HepG2 (cell line): Measurements from ENCODE around the gene PIAS1. TPM values are rescaled to one million over a fixed set of nuclear protein-coding genes. Genes with fewer than 3 reads are reported as not detected.

ENCODE experiments used
- ATAC-seq: fragments of 200-7000 bp; cut with Tn5 transposase; 3 replicates; pipeline ENCODE4 v1.9.1; 2020; ENCODE audit warnings: mild to moderate bottlenecking, moderate library complexity
- BruUV-seq: library from RNA; stranded (reverse); fragments of 400-500 nt; replicated peaks from 2 replicates; lab custom pipeline; 2021; lab: Mats Ljungman, UMichigan
- CTCF ChIA-PET: fragments of 300-600 bp; formaldehyde crosslinking; extraction: SDS; loops from one replicate; lab custom pipeline; 2021; ENCODE audit warnings: low total read pairs, inconsistent platforms, low intra/inter-chr PET ratio; lab: Yijun Ruan, JAX
- POLR2A ChIA-PET: fragments of 350-600 bp; sonication (Branson Sonifier 250); formaldehyde crosslinking; loops from one replicate; lab custom pipeline; 2020; ENCODE audit warnings: antibody characterized with exemption, inconsistent platforms; lab: Yijun Ruan, JAX
- DNase-seq: peaks from one replicate; pipeline ENCODE4 v3.0.0-alpha.2; 2015; ENCODE audit warnings: low spot score
- FAIRE-seq: peaks from 3 replicates; lab custom pipeline; 2011; peaks lifted over from hg19 to GRCh38; lab: Jason Lieb, UNC
- H2AFZ ChIP-seq: one replicate; pipeline ENCODE4 v1.6.1; 2011; ENCODE audit warnings: low read length, inconsistent platforms
- H3K27ac ChIP-seq: fragments of 300-600 bp; 3 replicates; pipeline ENCODE4 v1.8.0; 2011; ENCODE audit warnings: mixed run types, mild to moderate bottlenecking, mixed read lengths, low read length, inconsistent platforms; ENCODE audit not compliant: insufficient read depth; ENCODE audit errors: extremely low read length
- H3K27me3 ChIP-seq, 2 experiments: fragments of 200-600 bp in 1 of 2; 2 replicates in 1 of 2; 3 replicates in 1 of 2; pipeline versions ENCODE4 v1.6.0 to v1.8.0; 2011; ENCODE audit warnings: low read length in 2 of 2, mild to moderate bottlenecking in 2 of 2, moderate library complexity in 2 of 2, inconsistent platforms in 1 of 2; ENCODE audit not compliant: insufficient read depth in 2 of 2, control insufficient read depth in 1 of 2
- H3K36me3 ChIP-seq, 2 experiments: fragments of 200-600 bp in 1 of 2; replicated peaks in 1 of 2; 2 replicates in 1 of 2; 3 replicates in 1 of 2; pipeline versions ENCODE4 v1.5.1 to v1.8.0; 2011; ENCODE audit warnings: low read length in 2 of 2, inconsistent platforms in 1 of 2; ENCODE audit not compliant: insufficient read depth in 2 of 2, control insufficient read depth in 1 of 2
- H3K4me1 ChIP-seq: 2 replicates; pipeline ENCODE4 v1.5.1; 2012; ENCODE audit warnings: low read length, inconsistent platforms; ENCODE audit not compliant: insufficient read depth
- H3K4me2 ChIP-seq: 2 replicates; pipeline ENCODE4 v1.6.0; 2011; ENCODE audit warnings: low read depth, low read length, inconsistent platforms
- H3K4me3 ChIP-seq, 3 experiments: fragments of 200-600 bp in 1 of 3; sonication (generic), shearing (Covaris generic) in 1 of 3; replicated peaks in 1 of 3; 2 replicates each; pipeline ENCODE4 v1.5.1; 2011 to 2016; ENCODE audit warnings: low read length in 3 of 3, inconsistent platforms in 2 of 3, low read depth in 2 of 3, mild to moderate bottlenecking in 2 of 3, control low read depth in 1 of 3, mixed read lengths in 1 of 3; ENCODE audit not compliant: insufficient read depth in 1 of 3
- H3K79me2 ChIP-seq: one replicate; pipeline ENCODE4 v1.6.1; 2011; ENCODE audit warnings: low read length, inconsistent platforms; ENCODE audit not compliant: insufficient read depth
- H3K9ac ChIP-seq: 2 replicates; pipeline ENCODE4 v1.6.0; 2011; ENCODE audit warnings: mild to moderate bottlenecking, low read depth, low read length, inconsistent platforms; ENCODE audit not compliant: insufficient read depth
- H3K9me3 ChIP-seq: 2 replicates; pipeline ENCODE4 v1.5.1; 2012; ENCODE audit warnings: mild to moderate bottlenecking, low read length
- H4K20me1 ChIP-seq: 2 replicates; pipeline ENCODE4 v1.6.0; 2011; ENCODE audit warnings: inconsistent platforms, mild to moderate bottlenecking, low read length, moderate library complexity; ENCODE audit not compliant: insufficient read depth
- HOXA7 ChIP-seq: sonication (generic); formaldehyde crosslinking; IDR thresholded peaks from 2 replicates; pipeline ENCODE4 v1.8.1; 2022; ENCODE audit warnings: mild to moderate bottlenecking, missing genetic modification reagents, moderate library complexity
- ZNF367 ChIP-seq: sonication (generic); formaldehyde crosslinking; IDR thresholded peaks from 2 replicates; pipeline ENCODE4 v1.4.0; 2020; ENCODE audit warnings: missing genetic modification reagents, borderline replicate concordance
- ZNF543 ChIP-seq: sonication (generic); formaldehyde crosslinking; IDR thresholded peaks from 2 replicates; pipeline ENCODE4 v1.4.0; 2020; ENCODE audit warnings: mild to moderate bottlenecking, missing genetic modification reagents
- WGBS: methylation state at CpG from one replicate; pipeline ENCODE4 v1.1.6; 2017; ENCODE audit warnings: low lambda C conversion rate; 5-methylcytosine and 5-hydroxymethylcytosine counted together
- in situ Hi-C: cut with HindIII; loops from 2 replicates; pipeline ENCODE4 v1.10.0; 2017; ENCODE audit warnings: low pct_unique_long_range_greater_than_20kb; ENCODE audit not compliant: extremely low pct_ligation_motif_present
- intact Hi-C: fragments of 100-400 bp; cut with micrococcal nuclease; formaldehyde crosslinking; loops from one replicate; pipeline ENCODE4 v1.10.0; 2022; ENCODE audit not compliant: unreplicated experiment
- polyA plus RNA-seq, 8 experiments: library from polyadenylated mRNA; depleted of rRNA in 3 of 8; stranded (reverse) in 7 of 8; unstranded in 1 of 8; fragments of >200 nt; fragmentation: Illumina TruSeq in 4 of 8; extraction: Trizol in 4 of 8; gene quantifications; 2 replicates each; pipeline versions ENCODE4 v1.2.1 to v1.2.3, GENCODE V29; 2011 to 2016; ENCODE audit warnings: low read depth in 4 of 8, missing spikeins in 1 of 8, mixed read lengths in 1 of 8; ENCODE audit not compliant: insufficient read depth in 1 of 8
- total RNA-seq, 5 experiments: library from RNA; depleted of rRNA; stranded (reverse); fragments of >200 nt; fragmentation: Illumina TruSeq; extraction: Trizol; gene quantifications; 2 replicates each; pipeline ENCODE4 v1.2.3, GENCODE V29; 2016; ENCODE audit warnings: low read depth in 1 of 5
- TF ChIP-seq, protein P1 (sequence below): sonication (generic); formaldehyde crosslinking; IDR thresholded peaks from 2 replicates; pipeline ENCODE4 v1.8.1; 2023; ENCODE audit warnings: mild to moderate bottlenecking, moderate library complexity, missing genetic modification reagents
- TF ChIP-seq, protein P2 (sequence below), 2 experiments: fragments of 450-650 bp in 1 of 2; sonication (generic) in 1 of 2; formaldehyde crosslinking in 1 of 2; IDR thresholded peaks; 2 replicates each; pipeline versions ENCODE4 v1.6.1 to v1.8.0; 2016 to 2022; ENCODE audit warnings: antibody characterized with exemption in 1 of 2, mild to moderate bottlenecking in 1 of 2, missing genetic modification reagents in 1 of 2

Gene PIAS1
- total and polyA plus RNA-seq, 2 of the 13 experiments (the other 11 are each of a cell fraction or from before 2014, with no cell fraction given) = 20.7 to 33.7 TPM

- peak overlapping the region in 1 of 3 experiments; percentile 14; a peak in 1 of 6 replicates for H3K4me3 ChIP-seq
- intact Hi-C loops = no loop called here
- DNase-seq (no peak), ATAC-seq (no peak), FAIRE-seq (no peak)
- no TSS peak for BruUV-seq
- H3K9ac ChIP-seq = no peak overlapping the region
- no peaks in the 10 kb centered on the region for H4K20me1 ChIP-seq
- TF ChIP-seq ZNF543 (CRISPR knock-in tag) = no peak
- TF ChIP-seq, protein P1, sequence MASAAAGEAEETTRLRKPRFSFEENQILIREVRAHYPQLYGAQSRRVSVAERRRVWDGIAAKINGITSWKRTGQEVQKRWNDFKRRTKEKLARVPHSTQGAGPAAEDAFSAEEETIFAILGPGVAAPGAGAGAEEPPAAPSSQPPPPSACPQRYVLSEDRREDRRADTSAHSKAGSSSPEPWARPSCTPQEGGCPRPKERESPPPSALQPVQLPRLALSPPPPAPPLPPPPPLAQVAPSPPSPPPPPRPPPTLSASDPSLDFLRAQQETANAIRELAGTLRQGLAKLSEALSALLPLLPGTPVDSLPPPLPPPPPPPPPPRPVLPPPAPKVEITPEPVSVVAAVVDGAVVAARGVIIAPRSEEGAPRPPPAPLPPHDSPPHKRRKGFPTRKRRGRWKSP (CRISPR knock-in tag) = no peak
- TF ChIP-seq HOXA7 (CRISPR knock-in tag) = no peak
- TF ChIP-seq, protein P2, sequence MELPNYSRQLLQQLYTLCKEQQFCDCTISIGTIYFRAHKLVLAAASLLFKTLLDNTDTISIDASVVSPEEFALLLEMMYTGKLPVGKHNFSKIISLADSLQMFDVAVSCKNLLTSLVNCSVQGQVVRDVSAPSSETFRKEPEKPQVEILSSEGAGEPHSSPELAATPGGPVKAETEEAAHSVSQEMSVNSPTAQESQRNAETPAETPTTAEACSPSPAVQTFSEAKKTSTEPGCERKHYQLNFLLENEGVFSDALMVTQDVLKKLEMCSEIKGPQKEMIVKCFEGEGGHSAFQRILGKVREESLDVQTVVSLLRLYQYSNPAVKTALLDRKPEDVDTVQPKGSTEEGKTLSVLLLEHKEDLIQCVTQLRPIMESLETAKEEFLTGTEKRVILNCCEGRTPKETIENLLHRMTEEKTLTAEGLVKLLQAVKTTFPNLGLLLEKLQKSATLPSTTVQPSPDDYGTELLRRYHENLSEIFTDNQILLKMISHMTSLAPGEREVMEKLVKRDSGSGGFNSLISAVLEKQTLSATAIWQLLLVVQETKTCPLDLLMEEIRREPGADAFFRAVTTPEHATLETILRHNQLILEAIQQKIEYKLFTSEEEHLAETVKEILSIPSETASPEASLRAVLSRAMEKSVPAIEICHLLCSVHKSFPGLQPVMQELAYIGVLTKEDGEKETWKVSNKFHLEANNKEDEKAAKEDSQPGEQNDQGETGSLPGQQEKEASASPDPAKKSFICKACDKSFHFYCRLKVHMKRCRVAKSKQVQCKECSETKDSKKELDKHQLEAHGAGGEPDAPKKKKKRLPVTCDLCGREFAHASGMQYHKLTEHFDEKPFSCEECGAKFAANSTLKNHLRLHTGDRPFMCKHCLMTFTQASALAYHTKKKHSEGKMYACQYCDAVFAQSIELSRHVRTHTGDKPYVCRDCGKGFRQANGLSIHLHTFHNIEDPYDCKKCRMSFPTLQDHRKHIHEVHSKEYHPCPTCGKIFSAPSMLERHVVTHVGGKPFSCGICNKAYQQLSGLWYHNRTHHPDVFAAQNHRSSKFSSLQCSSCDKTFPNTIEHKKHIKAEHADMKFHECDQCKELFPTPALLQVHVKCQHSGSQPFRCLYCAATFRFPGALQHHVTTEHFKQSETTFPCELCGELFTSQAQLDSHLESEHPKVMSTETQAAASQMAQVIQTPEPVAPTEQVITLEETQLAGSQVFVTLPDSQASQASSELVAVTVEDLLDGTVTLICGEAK (IDR thresholded peaks at IDR 0.05) = peak; percentile 51
- TF ChIP-seq, protein P2 (CRISPR knock-in tag; IDR thresholded peaks at IDR 0.05) = peak; percentile 74; the same call in 1 of the 2 replicates
- no peak for TF ChIP-seq ZNF367 (CRISPR knock-in tag)
- in situ Hi-C loops = no loop called here
- CTCF ChIA-PET = no interaction called here
- H2AFZ ChIP-seq = no peak overlapping the region
- POLR2A ChIA-PET = no interaction called here
- 13% methylated on average over 3 of the region's 3 CpGs for WGBS
- no peaks in the 10 kb centered on the region for H3K36me3 ChIP-seq
- H3K9me3 ChIP-seq = no peaks in the 10 kb centered on the region
- H3K79me2 ChIP-seq = no peaks in the 10 kb centered on the region
- H3K27me3 ChIP-seq = no peaks in the 10 kb centered on the region
- H3K4me2 ChIP-seq = peak overlapping the region; percentile 68
- H3K27ac ChIP-seq = no peak overlapping the region
- peaks cover 40% of the 10 kb centered on the region for H3K4me1 ChIP-seq
Measured at GRCh38 chr15:68042855-68043222, 11.3 kb upstream of the PIAS1 start.
